PC-9 (cell line): Measurements from ENCODE around the gene LIPC.

ENCODE experiments used
- CTCF ChIP-seq: fragments of 200-600 bp; sonication (generic); conservative IDR thresholded peaks from 2 replicates; pipeline ENCODE4 v1.6.1; 2017; ENCODE audit warnings: mixed run types, antibody characterized with exemption, mild to moderate bottlenecking, moderate library complexity
- EZH2 ChIP-seq: fragments of 200-600 bp; sonication (generic); IDR thresholded peaks from 2 replicates; pipeline ENCODE4 v1.8.0; 2017; ENCODE audit warnings: antibody characterized with exemption, low read depth

- no peak for TF ChIP-seq CTCF
- TF ChIP-seq EZH2 = no peak
Measured at GRCh38 chr15:58399739-58400138, 32.1 kb upstream of the LIPC start.
